ENCODE measurements around the gene PHF10. TPM values are rescaled to one million over a fixed set of nuclear protein-coding genes. Genes with fewer than 3 reads are reported as not detected.

The PHF10 gene
- total and polyA plus RNA-seq, 2 of the 4 experiments (the other 2 are of a cell fraction) = 7.3 to 15.9 TPM

- no TSS peak for BruUV-seq (replicated peaks)
- Histone ChIP-seq H4K20me1 (ENCODE audit: insufficient read depth, low read length) (no peaks in the 10 kb centered on the region), H2BK15ac (ENCODE audit: low read depth, low read length) (no peak overlapping the region), H3K27ac (ENCODE audit: insufficient read depth, low read length) (no peak overlapping the region), H3K18ac (ENCODE audit: low read depth, low read length) (no peak overlapping the region), H4K5ac (ENCODE audit: low read depth, low read length) (no peak overlapping the region), H3K4me3 (ENCODE audit: insufficient read depth, low read depth, low read length) (no peak overlapping the region), H3K9ac (ENCODE audit: low read depth, low read length) (no peak overlapping the region), H3K14ac (replicated peaks; ENCODE audit: low read depth, low read length) (no peak overlapping the region), H3K23ac (ENCODE audit: low read depth, low read length) (no peak overlapping the region), H3K56ac (ENCODE audit: extremely low read depth, insufficient read depth, low read length) (no peak overlapping the region), H3K4ac (ENCODE audit: low read depth, low read length) (no peak overlapping the region), H2AK5ac (ENCODE audit: low read depth, low read length) (no peak overlapping the region), H2BK120ac (ENCODE audit: low read depth, low read length) (no peak overlapping the region), H3K9me1 (ENCODE audit: insufficient read depth, low read length) (peaks cover 6% of the 10 kb centered on the region; the same call in 1 of the 2 replicates), H4K8ac (ENCODE audit: low read depth in 2 of 2, low read length in 2 of 2) (no peak overlapping the region), H3K4me1 (ENCODE audit: control insufficient read depth, insufficient read depth, low read length) (no peaks in the 10 kb centered on the region), H3K9me3 (ENCODE audit: control insufficient read depth, insufficient read depth, low read length) (no peaks in the 10 kb centered on the region), H3K27me3 (ENCODE audit: control insufficient read depth, insufficient read depth, low read length) (no peaks in the 10 kb centered on the region), H2BK5ac (ENCODE audit: low read depth, low read length, poor library complexity, severe bottlenecking) (no peak overlapping the region), H3K79me1 (ENCODE audit: low read depth in 1 of 2, low read length in 2 of 2) (peaks cover 0 to 4% of the 10 kb centered on the region in 2 experiments; a peak in 1 of 4 replicates), H2AK9ac (replicated peaks; ENCODE audit: low read depth, low read length, poor library complexity) (no peak overlapping the region), H4K91ac (ENCODE audit: insufficient read depth, low read depth, low read length) (no peak overlapping the region), H2BK20ac (ENCODE audit: low read depth, low read length) (no peak overlapping the region), H3K4me2 (ENCODE audit: low read depth, low read length) (no peak overlapping the region), H3K36me3 (ENCODE audit: control insufficient read depth, insufficient read depth, low read length) (peaks cover 38% of the 10 kb centered on the region), H2AFZ (replicated peaks; ENCODE audit: low read length, poor library complexity) (no peak overlapping the region)
- DNase-seq = no peak
- ChIA-PET POLR2A (ENCODE audit: unreplicated experiment) (no interaction called here), CTCF (no interaction called here)
- WGBS, 2 experiments (ENCODE audit: extremely low coverage in 2 of 2, insufficient read length in 1 of 2) = 90% methylated on average over 2 of the region's 6 CpGs; no CpG with 5 or more reads in 1 of the 2 experiments
- intact Hi-C loops (cut with micrococcal nuclease) (no loop called here), dilution Hi-C loops (cut with HindIII; ENCODE audit: low sequenced_read_pairs, unreplicated experiment) (no loop called here), in situ Hi-C loops (cut with MboI; ENCODE audit: low sequenced_read_pairs) (no loop called here)
- no peak for ATAC-seq (ENCODE audit: low read depth)
- TF ChIP-seq RFX5 (IDR thresholded peaks at IDR 0.05; ENCODE audit: low read depth, low read length) (no peak), USF2 (IDR thresholded peaks at IDR 0.05; ENCODE audit: low read depth, low read length) (no peak), POLR2A (IDR thresholded peaks at IDR 0.05; ENCODE audit: low read depth, low read length) (no peak), MAZ (IDR thresholded peaks at IDR 0.05; ENCODE audit: borderline replicate concordance, low read depth, low read length) (no peak), SMC3 (IDR thresholded peaks at IDR 0.05; ENCODE audit: low read depth, low read length) (no peak)
Measured at GRCh38 chr6:169669147-169669546, 55.2 kb downstream of the PHF10 start.

All from IMR-90 (cell line).